GM23338 (cell line): Measurements from ENCODE around the gene HADHB. TPM values are rescaled to one million over a fixed set of nuclear protein-coding genes. Genes with fewer than 3 reads are reported as not detected.

ENCODE experiments used
- ATAC-seq: fragments of 200-7000 bp; cut with Tn5 transposase; 3 replicates; pipeline ENCODE4 v1.9.1; 2020
- DNase-seq: peaks from one replicate; pipeline ENCODE4 v3.0.0-alpha.2; 2015; ENCODE audit warnings: low spot score
- H2AFZ ChIP-seq: fragments of 200-600 bp; sonication (generic); 2 replicates; pipeline ENCODE4 v1.8.0; 2016; ENCODE audit warnings: antibody characterized with exemption, mild to moderate bottlenecking, moderate library complexity
- H3F3A ChIP-seq: fragments of 200-600 bp; sonication (generic); replicated peaks from 2 replicates; pipeline ENCODE4 v1.8.0; 2017; ENCODE audit warnings: antibody characterized with exemption, mixed run types, low read depth
- H3K27ac ChIP-seq: fragments of 200-600 bp; sonication (generic); 2 replicates; pipeline ENCODE4 v1.6.1; 2016; ENCODE audit warnings: low read depth
- H3K27me3 ChIP-seq: fragments of 200-600 bp; sonication (generic); 2 replicates; pipeline ENCODE4 v1.8.0; 2016; ENCODE audit warnings: mild to moderate bottlenecking, mixed run types, moderate library complexity; ENCODE audit not compliant: insufficient read depth
- H3K36me3 ChIP-seq: fragments of 200-600 bp; sonication (generic); 2 replicates; pipeline ENCODE4 v1.8.0; 2016; ENCODE audit warnings: mild to moderate bottlenecking; ENCODE audit not compliant: insufficient read depth
- H3K4me1 ChIP-seq: fragments of 200-600 bp; sonication (generic); 2 replicates; pipeline ENCODE4 v1.8.0; 2016; ENCODE audit warnings: mild to moderate bottlenecking, moderate library complexity; ENCODE audit not compliant: insufficient read depth
- H3K4me2 ChIP-seq: fragments of 200-600 bp; sonication (generic); 2 replicates; pipeline ENCODE4 v1.7.1; 2017; ENCODE audit warnings: mixed run types
- H3K4me3 ChIP-seq: fragments of 200-600 bp; sonication (generic); 2 replicates; pipeline ENCODE4 v1.6.1; 2016; ENCODE audit warnings: mixed run types
- H3K79me2 ChIP-seq: fragments of 200-600 bp; sonication (generic); replicated peaks from 2 replicates; pipeline ENCODE4 v1.8.0; 2017; ENCODE audit warnings: mild to moderate bottlenecking; ENCODE audit not compliant: insufficient read depth
- H3K9me2 ChIP-seq: fragments of 200-600 bp; sonication (generic); 2 replicates; pipeline ENCODE4 v1.8.0; 2017; ENCODE audit not compliant: insufficient read depth
- H4K20me1 ChIP-seq: fragments of 200-600 bp; sonication (generic); replicated peaks from 2 replicates; pipeline ENCODE4 v1.8.0; 2017; ENCODE audit warnings: mild to moderate bottlenecking; ENCODE audit not compliant: insufficient read depth
- H3K27ac Mint-ChIP-seq: 2 replicates; pipeline ENCODE4 v1.8.0; 2020; ENCODE audit warnings: inconsistent platforms, mild to moderate bottlenecking, moderate library complexity, mixed read lengths
- H3K27me3 Mint-ChIP-seq: 3 replicates; pipeline ENCODE4 v1.8.0; 2022; ENCODE audit warnings: low read depth, mild to moderate bottlenecking, moderate library complexity, mixed read lengths, inconsistent platforms; ENCODE audit not compliant: insufficient read depth, poor library complexity
- H3K36me3 Mint-ChIP-seq: 3 replicates; pipeline ENCODE4 v1.8.0; 2021; ENCODE audit warnings: low read depth, mild to moderate bottlenecking, inconsistent platforms, moderate library complexity, mixed read lengths
- H3K4me1 Mint-ChIP-seq: 3 replicates; pipeline ENCODE4 v1.8.0; 2020; ENCODE audit warnings: mild to moderate bottlenecking, inconsistent platforms, mixed read lengths
- H3K4me3 Mint-ChIP-seq: 3 replicates; pipeline ENCODE4 v1.8.0; 2021; ENCODE audit warnings: moderate library complexity, mild to moderate bottlenecking, inconsistent platforms, mixed read lengths
- H3K9me3 Mint-ChIP-seq: 3 replicates; pipeline ENCODE4 v1.8.0; 2020; ENCODE audit warnings: moderate library complexity, mild to moderate bottlenecking, inconsistent platforms, mixed read lengths
- NANOG ChIP-seq: IDR thresholded peaks from 2 replicates; pipeline ENCODE4 v1.6.1; 2016; ENCODE audit warnings: antibody characterized with exemption, borderline replicate concordance
- STAT1 ChIP-seq: IDR thresholded peaks from one replicate; pipeline ENCODE4 v1.6.1; 2016; ENCODE audit warnings: antibody characterized with exemption; ENCODE audit not compliant: unreplicated experiment
- ZNF462 ChIP-seq: fragments of 250-450 bp; sonication (Bioruptor Pico); IDR thresholded peaks from 2 replicates; pipeline ENCODE4 v1.5.0; 2020; ENCODE audit warnings: mild to moderate bottlenecking, moderate library complexity
- polyA plus RNA-seq: library from polyadenylated mRNA; unstranded; fragments of >200 nt; fragmentation: Nextera tagmentation; extraction: Ambion mirVana; gene quantifications from 2 replicates; pipeline ENCODE4 v1.2.1, GENCODE V29; 2016
- total RNA-seq: library from RNA; depleted of rRNA; stranded (reverse); fragments of >200 nt; shearing (Covaris generic); gene quantifications from 2 replicates; pipeline ENCODE4 v1.2.3, GENCODE V29; 2014
- TF ChIP-seq, protein P1 (sequence below), 2 experiments: fragments of 200-600 bp in 1 of 2; sonication (generic) in 1 of 2; conservative IDR thresholded peaks; 2 replicates each; pipeline versions ENCODE4 v1.5.1 to v1.6.1; 2016 to 2017; ENCODE audit warnings: antibody characterized with exemption in 2 of 2, low read depth in 2 of 2, mild to moderate bottlenecking in 2 of 2, moderate library complexity in 1 of 2
- TF ChIP-seq, protein P2 (sequence below): IDR thresholded peaks from 2 replicates; pipeline ENCODE4 v1.6.1; 2016; ENCODE audit warnings: antibody characterized with exemption

The HADHB gene
- total and polyA plus RNA-seq, 2 experiments from 2014 or later, result 41.1 to 43.4 TPM

- TF ChIP-seq, protein P1, sequence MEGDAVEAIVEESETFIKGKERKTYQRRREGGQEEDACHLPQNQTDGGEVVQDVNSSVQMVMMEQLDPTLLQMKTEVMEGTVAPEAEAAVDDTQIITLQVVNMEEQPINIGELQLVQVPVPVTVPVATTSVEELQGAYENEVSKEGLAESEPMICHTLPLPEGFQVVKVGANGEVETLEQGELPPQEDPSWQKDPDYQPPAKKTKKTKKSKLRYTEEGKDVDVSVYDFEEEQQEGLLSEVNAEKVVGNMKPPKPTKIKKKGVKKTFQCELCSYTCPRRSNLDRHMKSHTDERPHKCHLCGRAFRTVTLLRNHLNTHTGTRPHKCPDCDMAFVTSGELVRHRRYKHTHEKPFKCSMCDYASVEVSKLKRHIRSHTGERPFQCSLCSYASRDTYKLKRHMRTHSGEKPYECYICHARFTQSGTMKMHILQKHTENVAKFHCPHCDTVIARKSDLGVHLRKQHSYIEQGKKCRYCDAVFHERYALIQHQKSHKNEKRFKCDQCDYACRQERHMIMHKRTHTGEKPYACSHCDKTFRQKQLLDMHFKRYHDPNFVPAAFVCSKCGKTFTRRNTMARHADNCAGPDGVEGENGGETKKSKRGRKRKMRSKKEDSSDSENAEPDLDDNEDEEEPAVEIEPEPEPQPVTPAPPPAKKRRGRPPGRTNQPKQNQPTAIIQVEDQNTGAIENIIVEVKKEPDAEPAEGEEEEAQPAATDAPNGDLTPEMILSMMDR (conservative IDR thresholded peaks at IDR 0.05; ENCODE audit: low read depth in 2 of 2), result no peak
- TF ChIP-seq, protein P2, sequence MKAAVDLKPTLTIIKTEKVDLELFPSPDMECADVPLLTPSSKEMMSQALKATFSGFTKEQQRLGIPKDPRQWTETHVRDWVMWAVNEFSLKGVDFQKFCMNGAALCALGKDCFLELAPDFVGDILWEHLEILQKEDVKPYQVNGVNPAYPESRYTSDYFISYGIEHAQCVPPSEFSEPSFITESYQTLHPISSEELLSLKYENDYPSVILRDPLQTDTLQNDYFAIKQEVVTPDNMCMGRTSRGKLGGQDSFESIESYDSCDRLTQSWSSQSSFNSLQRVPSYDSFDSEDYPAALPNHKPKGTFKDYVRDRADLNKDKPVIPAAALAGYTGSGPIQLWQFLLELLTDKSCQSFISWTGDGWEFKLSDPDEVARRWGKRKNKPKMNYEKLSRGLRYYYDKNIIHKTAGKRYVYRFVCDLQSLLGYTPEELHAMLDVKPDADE, result no peak
These were observed 47.9 kb upstream of the HADHB start (continued) for GRCh38 chr2:26196683-26197418.

GRCh38 chr2:26197516-26197915 lies 47.2 kb upstream of the HADHB start:
- H3K36me3 ChIP-seq, result peaks cover 51% of the 10 kb centered on the region

More at GRCh38 chr2:26197516-26197915, 47.2 kb upstream of the HADHB start:
- Histone ChIP-seq H3K4me2 (no peak overlapping the region), H3K4me3 (no peak overlapping the region), H3K4me1 (no peaks in the 10 kb centered on the region), H3K27ac (no peak overlapping the region), H4K20me1 (no peaks in the 10 kb centered on the region; the same call in none of the 2 replicates), H3K27me3 (no peaks in the 10 kb centered on the region), H3K9me2 (no peaks in the 10 kb centered on the region), H2AFZ (no peak overlapping the region), H3K79me2 (no peaks in the 10 kb centered on the region), H3F3A (no peaks in the 10 kb centered on the region)
- H3K27me3 Mint-ChIP-seq, result no peaks in the 10 kb centered on the region
- peaks cover 80% of the 10 kb centered on the region for H3K36me3 Mint-ChIP-seq
- H3K9me3 Mint-ChIP-seq, result no peaks in the 10 kb centered on the region
- H3K4me1 Mint-ChIP-seq, result no peaks in the 10 kb centered on the region
- TF ChIP-seq ZNF462 (CRISPR knock-in tag) (no peak), NANOG (no peak), STAT1 (no peak)
- TF ChIP-seq, protein P2, result no peak
- DNase-seq (no peak), ATAC-seq (no peak)
- H3K27ac Mint-ChIP-seq, result no peak overlapping the region
- H3K4me3 Mint-ChIP-seq, result no peak overlapping the region
